GM19099 (cell line): ENCODE data around the gene FAM229A.
A peak's percentile ranks its signal among the peaks of the same experiment; 100 is the strongest.

Experiments used
- POLR2A ChIP-seq: IDR thresholded peaks from 3 replicates; pipeline ENCODE4 v1.6.1; 2011; ENCODE audit warnings: low read depth; ENCODE audit not compliant: insufficient read length; ENCODE audit errors: extremely low read depth

The FAM229A gene

DNA sequence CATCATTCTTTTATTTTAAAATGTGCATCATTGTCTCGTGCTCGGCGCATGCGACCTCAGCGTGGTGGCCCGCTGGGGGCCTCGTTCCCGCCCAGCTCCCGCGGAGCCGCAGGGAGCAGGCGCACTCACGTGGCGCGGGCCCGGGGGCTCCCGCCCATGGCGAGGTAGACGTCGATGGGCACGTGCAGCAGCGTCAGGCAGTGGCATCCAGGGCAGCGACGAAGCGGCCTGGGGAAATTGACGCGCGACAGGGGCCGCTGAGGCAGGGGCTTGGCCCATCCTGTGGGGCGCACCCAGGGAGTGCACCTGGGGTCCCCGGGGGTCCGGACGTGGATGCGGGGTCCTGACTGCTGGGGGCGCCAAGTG lies 994 bp downstream of the FAM229A start:
- TF ChIP-seq POLR2A: no peak

DNA sequence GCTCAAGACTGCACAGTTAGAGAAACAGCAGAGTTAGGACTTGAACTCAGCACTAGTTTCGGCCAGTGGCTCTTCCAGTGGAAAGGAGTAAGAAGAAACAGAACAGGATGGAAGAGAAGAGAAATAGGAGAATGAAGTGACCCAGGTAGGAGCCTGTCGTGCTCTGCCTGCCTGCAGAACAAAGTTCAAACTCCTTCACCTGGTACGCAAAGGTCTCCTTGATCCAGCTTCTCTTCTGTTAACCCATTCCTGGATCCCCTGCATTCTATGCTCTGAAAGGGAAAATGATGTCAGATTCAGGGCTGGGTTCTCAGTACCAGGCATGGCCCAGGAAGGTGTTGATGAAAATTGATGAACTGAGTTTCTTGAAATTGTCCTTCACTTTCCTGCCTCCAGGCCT lies 3.9 kb downstream of the FAM229A start:
- TF ChIP-seq POLR2A: no peak

DNA sequence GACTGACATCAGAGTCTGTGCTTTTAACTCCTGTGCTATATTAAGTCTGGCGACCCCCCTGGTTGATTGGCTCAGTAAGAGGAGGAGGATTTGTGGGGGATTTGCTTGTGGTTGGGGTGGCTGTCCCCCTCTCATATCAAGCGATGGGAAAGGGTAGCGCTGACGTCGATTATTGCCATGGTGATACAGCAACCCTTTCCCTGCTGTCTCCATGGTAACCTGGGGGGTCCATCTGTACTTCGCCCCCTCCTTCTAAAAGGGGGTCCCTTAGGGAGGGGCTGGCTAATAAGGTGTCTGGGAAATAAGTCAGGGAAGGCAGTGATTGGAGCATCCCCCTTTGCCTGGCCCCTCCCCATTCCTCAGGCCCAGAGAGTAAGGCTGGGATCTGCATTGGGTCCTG lies 4.7 kb downstream of the FAM229A start:
- TF ChIP-seq POLR2A: no peak

DNA sequence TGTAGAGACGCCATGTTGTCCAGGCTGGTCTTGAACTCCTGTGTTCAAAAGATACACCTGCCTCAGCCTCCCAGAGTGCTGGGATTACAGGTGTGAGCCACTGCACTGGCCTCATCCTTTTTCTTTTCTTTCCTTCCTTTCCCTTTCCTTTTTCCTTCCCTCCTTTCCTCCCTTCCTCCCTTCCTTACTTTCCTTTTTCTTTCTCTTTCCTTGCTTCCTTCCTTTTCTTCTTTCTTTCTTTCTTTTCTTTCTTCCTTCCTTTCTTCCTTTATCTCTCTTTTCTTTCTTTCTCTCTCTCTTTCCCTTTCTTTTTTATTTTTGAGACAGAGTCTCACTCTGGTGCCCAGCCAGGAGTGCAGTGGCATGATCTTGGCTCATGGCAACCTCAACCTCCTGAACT lies 5.8 kb downstream of the FAM229A start:
- TF ChIP-seq POLR2A: no peak

DNA sequence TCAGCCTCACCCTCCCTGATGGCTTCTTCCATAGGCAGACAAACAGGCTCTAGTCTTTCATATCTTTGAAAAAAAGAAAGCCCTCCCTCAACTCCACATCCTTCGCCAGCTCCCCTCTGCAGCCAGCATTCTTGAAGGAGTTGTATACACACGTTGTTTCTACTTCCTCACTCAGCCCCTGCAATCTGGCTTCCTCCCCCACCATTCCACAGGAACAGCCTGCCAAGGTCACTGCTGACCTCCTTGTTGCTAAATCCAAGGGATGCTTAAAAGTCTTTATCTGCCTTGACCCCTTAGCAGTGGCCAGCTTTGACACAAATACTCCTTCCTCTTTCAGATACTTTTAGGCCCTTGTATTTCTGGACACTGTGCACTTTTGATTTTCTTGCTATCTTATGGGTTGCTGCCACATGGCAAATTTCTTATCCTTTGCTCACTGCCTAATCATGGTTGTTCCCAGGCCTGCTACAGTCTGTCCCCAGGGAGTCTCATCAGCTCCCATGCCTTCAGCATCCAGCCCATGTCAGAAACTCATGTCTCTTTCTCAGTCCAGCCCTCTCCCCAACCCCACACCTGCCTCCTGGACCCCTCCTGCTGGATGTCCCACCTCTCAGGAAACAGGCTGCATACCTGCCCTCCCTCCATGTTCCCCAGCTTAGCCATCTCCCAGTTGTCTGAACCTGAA lies 8.3 kb downstream of the FAM229A start:
- TF ChIP-seq POLR2A: no peak

DNA sequence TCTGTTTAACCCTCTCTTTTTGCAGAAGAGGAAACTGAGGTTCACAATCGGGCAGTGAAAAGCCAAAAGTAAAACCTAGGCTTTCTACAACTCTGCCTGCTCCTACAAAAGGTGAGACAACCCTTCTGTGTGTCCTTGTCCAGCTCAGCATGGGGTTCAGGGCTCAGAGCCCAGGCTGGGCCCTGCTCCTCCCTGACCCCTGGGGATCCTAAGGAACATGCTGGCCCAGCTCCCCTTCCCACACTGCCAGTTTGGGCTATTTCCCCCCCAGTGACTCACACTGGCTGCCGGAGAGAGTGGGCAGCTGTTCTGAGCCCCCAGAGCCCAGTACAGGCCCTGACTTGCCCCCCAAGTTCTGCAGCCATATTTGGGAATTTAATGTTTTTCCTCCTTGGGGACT lies 8.9 kb downstream of the FAM229A start:
- TF ChIP-seq POLR2A: no peak

DNA sequence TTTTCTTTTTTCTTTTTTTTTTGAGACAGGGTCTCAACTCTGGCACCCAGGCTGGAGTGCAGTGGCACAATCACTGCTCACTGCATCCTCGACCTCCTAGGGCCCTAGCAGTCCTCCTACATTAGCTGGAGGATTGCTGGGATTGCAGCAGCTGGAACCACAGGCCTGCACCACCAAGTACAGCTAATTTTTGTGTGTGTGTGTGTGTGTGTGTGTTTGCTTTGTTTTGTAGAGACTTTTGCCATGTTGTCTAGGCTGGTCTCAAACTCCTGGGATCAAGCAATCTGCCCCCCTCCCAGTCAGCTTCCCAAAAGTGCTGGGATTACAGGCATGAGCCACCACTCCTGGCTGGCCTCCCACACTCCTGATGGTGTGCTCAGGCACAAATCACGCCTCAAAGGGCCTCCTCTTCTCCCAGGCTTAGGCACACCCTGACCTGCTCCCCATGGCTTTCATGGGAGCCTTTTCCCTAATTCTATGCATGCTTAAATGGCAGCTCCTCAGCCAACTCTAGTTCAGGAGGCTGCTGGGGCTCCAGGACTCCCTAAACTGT lies 9.4 kb downstream of the FAM229A start:
- TF ChIP-seq POLR2A: no peak

DNA sequence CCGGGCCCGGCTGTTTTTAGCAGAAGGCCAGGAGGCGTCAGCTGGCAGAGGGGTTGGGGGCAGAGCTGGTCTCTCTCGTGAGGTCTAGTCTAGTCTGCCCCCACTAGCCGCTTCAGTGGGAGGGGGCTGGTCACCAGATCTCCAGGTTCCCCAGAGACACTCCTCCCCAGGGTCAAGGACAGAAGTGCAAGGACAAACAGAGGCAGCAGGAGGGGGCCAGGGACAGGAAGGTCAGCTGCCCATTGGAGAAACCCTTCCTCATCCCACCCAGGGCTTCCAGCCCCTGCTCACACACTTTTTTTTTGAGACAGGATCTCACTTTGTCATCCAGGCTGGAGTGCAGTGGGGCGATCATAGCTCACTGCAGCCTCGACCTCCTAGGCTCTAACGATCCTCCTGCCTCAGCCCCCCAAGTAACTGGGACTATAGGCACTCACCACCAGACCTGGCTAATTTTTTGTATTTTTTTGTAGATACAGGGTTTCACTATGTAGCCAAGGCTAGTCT lies 10.0 kb downstream of the FAM229A start:
- no peak for TF ChIP-seq POLR2A

DNA sequence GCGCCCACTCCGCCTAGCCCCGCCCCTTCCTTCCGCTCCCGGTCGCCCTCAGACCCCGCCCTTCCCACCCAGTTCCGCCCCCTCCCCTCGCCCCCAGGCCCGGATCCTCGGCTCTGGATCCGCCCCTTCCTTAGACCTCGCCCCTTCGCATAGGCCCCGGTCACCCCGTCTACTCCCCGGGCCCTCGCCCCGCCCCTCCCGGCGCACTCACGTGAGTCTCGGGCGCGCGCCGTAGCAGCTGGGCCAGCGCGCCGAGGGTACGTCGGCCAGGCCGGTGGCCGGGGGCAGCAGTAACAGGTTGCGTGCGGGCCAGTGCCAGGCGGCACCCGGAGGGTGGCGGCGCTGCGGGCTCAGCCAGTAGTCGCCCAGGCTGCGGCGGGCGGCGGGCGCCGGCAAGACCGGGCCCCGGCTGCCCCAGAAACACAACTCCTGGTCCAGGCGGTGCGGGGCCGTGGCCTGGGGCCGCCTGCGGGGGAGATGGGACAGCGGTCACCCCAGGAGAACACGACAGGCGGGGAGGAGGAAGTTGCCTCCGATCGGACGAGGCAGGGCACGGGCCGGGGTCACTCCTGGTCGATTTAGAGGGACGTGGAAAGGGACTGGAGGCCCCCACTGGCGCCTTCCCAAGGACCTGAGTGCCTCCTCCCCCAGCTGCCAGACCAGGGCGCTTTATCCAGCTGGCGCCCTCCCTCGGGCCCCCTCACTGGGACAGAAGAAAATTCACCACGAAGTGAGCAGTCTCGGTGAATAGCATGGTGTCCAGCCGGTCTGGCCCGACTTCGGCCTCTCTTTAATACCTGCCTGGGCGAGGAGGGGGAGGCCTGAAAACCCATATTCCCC lies 10.7 kb downstream of the FAM229A start:
- peak; percentile 80 for TF ChIP-seq POLR2A

DNA sequence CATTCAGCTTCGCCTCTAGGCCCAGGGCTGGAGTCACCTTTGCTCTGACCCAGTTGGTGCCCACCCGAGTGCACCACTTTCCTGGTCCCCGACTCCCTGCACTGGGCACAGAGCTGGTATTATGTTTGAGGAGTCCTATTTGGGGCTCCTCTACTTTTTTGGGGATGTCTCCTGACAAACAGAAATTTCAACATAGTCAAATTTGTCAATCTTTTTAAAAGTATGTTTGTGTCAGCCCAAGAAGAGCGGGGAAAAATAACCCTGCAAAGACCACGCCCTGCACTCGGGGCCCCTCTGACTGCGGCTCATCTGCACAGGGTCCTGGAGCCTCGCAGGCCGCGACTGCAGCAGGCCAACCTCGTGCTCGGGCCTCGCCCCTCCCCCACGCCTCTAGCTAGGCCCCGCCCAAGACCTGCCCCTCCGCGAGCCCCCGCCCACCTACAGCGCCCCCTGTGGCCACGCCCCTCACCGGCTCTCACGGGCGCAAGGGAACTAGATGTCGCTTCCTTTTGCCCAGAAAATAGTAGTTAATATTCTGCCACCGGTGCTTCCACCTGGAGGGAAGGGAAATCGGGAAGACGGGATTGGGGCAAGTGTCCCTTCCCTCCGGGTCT lies 11.4 kb downstream of the FAM229A start:
- TF ChIP-seq POLR2A: no peak

DNA sequence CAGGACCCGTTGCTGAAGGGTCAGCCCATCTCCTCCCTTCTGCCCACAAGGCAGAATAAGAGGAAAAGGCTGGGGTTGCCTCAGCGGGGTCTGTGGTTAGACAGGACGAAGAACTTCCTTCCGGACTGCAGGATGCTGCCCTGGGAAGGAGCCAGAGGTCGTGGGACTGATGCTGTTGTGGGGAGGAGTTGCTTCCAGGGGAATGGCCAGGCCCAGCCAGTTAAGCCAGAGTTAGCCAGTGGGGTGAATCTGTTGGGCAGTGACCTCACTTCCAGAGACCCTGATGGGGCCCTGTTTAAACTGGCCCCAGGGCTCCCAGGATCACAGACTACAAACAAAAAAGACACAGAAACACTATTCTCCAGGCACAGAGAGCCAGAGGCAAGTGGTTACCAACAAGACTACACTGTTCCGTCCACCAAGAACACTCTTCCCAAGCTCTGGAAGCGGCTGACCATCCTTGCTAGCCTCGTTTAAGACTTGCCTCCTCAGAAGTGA lies 13.0 kb downstream of the FAM229A start:
- no peak for TF ChIP-seq POLR2A

DNA sequence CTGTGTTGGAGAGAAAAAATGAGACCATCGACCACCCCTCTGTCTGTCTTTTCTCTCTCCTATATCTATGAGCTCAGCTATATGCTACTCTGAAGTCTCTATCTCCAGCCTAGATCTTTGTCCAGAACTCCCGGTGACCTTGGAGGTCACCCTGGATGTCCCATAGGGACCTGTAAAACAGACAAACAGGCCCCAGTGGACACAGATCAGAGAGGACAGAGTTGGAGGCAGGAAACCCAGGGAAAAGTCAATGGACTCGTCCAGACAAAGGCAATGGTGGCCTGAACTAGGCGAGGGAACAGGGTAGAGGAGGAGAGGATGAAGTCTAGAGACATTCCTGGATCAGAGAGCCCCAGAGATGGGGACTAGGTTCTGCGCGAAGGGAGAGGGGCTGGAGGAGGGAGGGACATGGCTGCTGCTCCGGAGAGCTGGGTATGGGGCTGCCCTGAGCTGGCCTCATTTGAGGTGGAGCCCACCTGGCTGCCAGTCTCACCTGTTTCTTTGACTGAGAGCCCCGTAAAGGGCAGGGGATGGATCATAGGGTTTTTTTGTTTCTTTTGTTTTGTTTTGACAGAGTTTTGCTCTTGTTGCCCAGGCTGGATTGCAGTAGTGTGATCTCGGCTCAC lies 15.6 kb downstream of the FAM229A start:
- TF ChIP-seq POLR2A: no peak

DNA sequence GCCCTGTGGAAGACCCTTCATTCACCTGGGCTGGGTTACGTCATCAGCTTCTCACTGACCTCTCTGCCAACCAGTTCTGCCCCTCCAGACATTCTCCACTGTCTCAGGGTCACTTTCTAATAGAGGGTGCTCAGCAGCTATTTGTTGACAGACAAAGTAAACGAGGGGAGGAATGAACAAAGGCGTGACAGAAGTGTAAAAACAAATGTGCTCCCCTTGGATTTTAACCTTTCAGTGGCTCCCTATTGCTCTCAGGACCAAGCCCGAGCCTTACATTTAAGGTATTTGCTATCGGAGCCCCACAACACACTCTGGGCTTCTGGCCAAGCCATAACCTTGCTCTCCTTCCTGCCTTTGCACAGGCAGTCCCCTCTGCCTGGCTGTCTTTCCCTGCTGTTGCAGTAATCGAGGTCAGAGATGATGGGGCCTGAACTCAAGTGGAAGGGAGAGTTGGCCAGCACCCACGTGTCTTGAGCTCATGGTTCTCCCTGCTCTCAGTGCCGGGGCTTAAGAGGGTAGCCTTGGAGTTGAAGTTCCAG lies 16.9 kb downstream of the FAM229A start:
- TF ChIP-seq POLR2A: no peak

DNA sequence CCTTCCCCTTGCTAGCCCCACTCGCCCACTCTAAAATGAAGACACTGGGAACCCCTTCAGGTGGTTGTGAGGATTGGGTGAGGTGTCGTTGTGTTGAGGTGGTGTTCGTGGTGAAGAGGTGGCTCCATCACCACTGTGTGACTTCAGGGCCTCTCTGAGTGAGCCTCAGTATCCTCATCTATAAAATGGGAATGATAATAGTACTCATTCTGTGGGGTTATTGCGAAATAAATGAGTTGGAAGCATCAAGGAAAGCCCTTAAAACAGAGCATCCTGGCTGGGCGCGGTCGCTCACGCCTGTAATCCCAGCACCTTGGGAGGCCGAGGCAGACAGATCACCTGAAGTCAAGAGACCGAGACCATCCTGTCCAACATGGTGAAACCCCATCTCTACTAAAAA lies 19.6 kb downstream of the FAM229A start:
- no peak for TF ChIP-seq POLR2A

DNA sequence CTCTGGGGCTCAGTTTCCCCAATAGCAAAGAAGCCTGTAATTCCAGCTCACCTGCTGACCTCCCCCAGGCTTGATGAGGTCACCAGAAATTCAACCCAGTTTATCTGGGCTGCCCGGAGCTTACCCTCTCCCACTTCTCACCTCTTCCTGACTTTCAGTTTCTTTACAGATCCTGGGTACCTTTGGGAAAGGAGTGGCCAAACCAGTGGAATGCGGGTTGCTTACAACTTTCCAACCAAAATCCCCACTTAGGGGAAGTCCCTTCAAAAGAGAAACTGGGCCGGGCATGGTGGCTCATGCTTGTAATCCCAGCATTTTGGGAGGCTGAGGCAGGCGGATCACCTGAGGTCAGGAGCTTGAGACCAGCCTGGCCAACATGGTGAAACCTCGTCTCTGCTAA lies 20.3 kb downstream of the FAM229A start:
- TF ChIP-seq POLR2A: no peak

DNA sequence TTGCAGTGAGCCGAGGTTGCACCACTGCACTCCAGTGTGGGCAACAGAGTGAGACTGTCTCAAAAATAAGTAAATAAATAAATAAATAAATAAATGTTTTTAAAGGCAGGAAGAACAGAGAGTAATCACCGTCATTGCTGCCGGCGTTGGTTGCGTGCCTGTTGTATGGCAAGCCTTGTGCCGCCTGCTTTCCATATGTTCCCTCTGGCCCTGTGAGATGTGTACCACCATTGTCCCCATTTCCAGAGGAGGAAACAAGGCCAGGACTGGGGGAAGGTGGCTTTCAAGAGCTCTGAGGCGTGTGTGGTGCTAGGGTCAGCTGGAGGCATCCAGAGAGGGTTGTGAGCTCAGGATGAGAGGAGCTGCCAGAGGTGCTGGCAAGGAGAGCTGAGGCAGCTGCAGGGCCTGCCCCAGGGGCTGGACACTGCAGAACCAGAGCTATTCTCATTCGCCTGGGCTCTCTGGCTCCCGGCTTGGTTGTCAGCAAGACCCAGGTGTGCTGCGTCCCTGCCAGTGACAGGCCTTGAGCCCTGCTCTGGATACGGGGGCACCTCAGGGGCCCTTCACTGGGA lies 21.0 kb downstream of the FAM229A start:
- no peak for TF ChIP-seq POLR2A
